GM12891 (cell line): ENCODE data around the gene CYBB.

Source experiments
- PAX5 ChIP-seq: IDR thresholded peaks from 2 replicates; pipeline ENCODE4 v1.6.1; 2011; ENCODE audit warnings: low read length, moderate library complexity, mild to moderate bottlenecking; ENCODE audit not compliant: insufficient read depth, severe bottlenecking
- POLR2A ChIP-seq: IDR thresholded peaks from 2 replicates; pipeline ENCODE4 v1.6.1; 2011; ENCODE audit warnings: low read depth, low read length, control low read depth
- POLR2AphosphoS5 ChIP-seq: IDR thresholded peaks from 2 replicates; pipeline ENCODE4 v1.6.1; 2011; ENCODE audit warnings: low read depth, low read length, control low read depth
- TAF1 ChIP-seq: IDR thresholded peaks from 2 replicates; pipeline ENCODE4 v1.6.1; 2011; ENCODE audit warnings: low read depth, low read length, control low read depth

GRCh38 chrX:37799936-37800335 is 20.1 kb downstream of the CYBB start:
- TF ChIP-seq POLR2A, result no peak
- TF ChIP-seq PAX5, result no peak
- TF ChIP-seq POLR2AphosphoS5, result no peak
- TF ChIP-seq TAF1, result no peak
